HEK293 (cell line): ENCODE measurements around the gene PHF19.
A peak's percentile ranks its signal among the peaks of the same experiment; 100 is the strongest.

ENCODE experiments used
- CTCF ChIA-PET: fragments of 350-600 bp; formaldehyde crosslinking; extraction: SDS; loops from one replicate; lab custom pipeline; 2021; ENCODE audit warnings: antibody characterized with exemption; lab: Yijun Ruan, JAX
- POLR2A ChIA-PET: fragments of 300-600 bp; formaldehyde crosslinking; extraction: SDS; loops from one replicate; lab custom pipeline; 2020; ENCODE audit warnings: antibody characterized with exemption, inconsistent platforms; lab: Yijun Ruan, JAX
- H3K27ac ChIP-seq: fragments of 200-500 bp; sonication (Bioruptor generic); 2 replicates; pipeline ENCODE4 v1.5.1; 2014; ENCODE audit warnings: low read depth, low read length, control low read depth, inconsistent platforms; ENCODE audit errors: extremely low read depth
- H3K36me3 ChIP-seq, 2 experiments: fragments of 200-500 bp in 1 of 2; sonication (Bioruptor generic) in 1 of 2; 1 replicate in 1 of 2; 2 replicates in 1 of 2; pipeline ENCODE4 v1.5.1; 2014 to 2017; ENCODE audit warnings: inconsistent platforms in 2 of 2, low read length in 2 of 2; ENCODE audit not compliant: control insufficient read depth in 2 of 2, insufficient read depth in 1 of 2
- H3K4me1 ChIP-seq: fragments of 200-500 bp; sonication (Bioruptor generic); 2 replicates; pipeline ENCODE4 v1.5.1; 2014; ENCODE audit warnings: mild to moderate bottlenecking, low read length, inconsistent platforms; ENCODE audit not compliant: control insufficient read depth, insufficient read depth
- H3K4me3 ChIP-seq: 2 replicates; pipeline ENCODE4 v1.5.1; 2011; ENCODE audit warnings: low read depth, mild to moderate bottlenecking, control low read depth, low read length, moderate library complexity
- H3K9me3 ChIP-seq: fragments of 200-500 bp; sonication (Bioruptor generic); 2 replicates; pipeline ENCODE4 v1.5.1; 2014; ENCODE audit warnings: low read depth, low read length, inconsistent platforms; ENCODE audit not compliant: control insufficient read depth, insufficient read depth
- PRDM10 ChIP-seq: fragments of 450-650 bp; formaldehyde crosslinking; IDR thresholded peaks from 2 replicates; pipeline ENCODE4 v1.5.1; 2016; ENCODE audit warnings: missing biosample characterization, missing genetic modification characterization
- SCRT2 ChIP-seq: fragments of 450-650 bp; formaldehyde crosslinking; IDR thresholded peaks from 2 replicates; pipeline ENCODE4 v1.5.1; 2016; ENCODE audit warnings: missing biosample characterization, missing genetic modification characterization
- ZBTB49 ChIP-seq: fragments of 450-650 bp; formaldehyde crosslinking; IDR thresholded peaks from 2 replicates; pipeline ENCODE4 v1.5.1; 2016; ENCODE audit warnings: missing biosample characterization, missing genetic modification characterization, low read depth
- ZIC2 ChIP-seq: fragments of 450-650 bp; formaldehyde crosslinking; IDR thresholded peaks from 2 replicates; pipeline ENCODE4 v1.5.1; 2016; ENCODE audit warnings: missing biosample characterization, missing genetic modification characterization
- ZNF18 ChIP-seq: fragments of 450-650 bp; formaldehyde crosslinking; IDR thresholded peaks from 2 replicates; pipeline ENCODE4 v1.5.1; 2016; ENCODE audit warnings: missing biosample characterization, missing genetic modification characterization
- ZNF292 ChIP-seq: fragments of 450-650 bp; formaldehyde crosslinking; IDR thresholded peaks from 2 replicates; pipeline ENCODE4 v1.5.1; 2016; ENCODE audit warnings: low read depth, missing biosample characterization, missing genetic modification characterization, borderline replicate concordance
- ZNF791 ChIP-seq: fragments of 450-650 bp; formaldehyde crosslinking; IDR thresholded peaks from 2 replicates; pipeline ENCODE4 v1.5.1; 2016; ENCODE audit warnings: missing biosample characterization, missing genetic modification characterization

PHF19 gene

GRCh38 chr9:120883608-120883996, 6.6 kb upstream of the PHF19 start:
- no peaks in the 10 kb centered on the region for H3K36me3 ChIP-seq
- TF ChIP-seq ZBTB49 (tag by site-specific recombination) (no peak), PRDM10 (no peak), ZIC2 (tag by site-specific recombination) (no peak), ZNF18 (tag by site-specific recombination) (no peak)
- TF ChIP-seq, all 188 proteins: peak for 0
- Histone ChIP-seq H3K9me3 (no peaks in the 10 kb centered on the region), H3K4me3 (no peak overlapping the region), H3K27ac (no peak overlapping the region), H3K4me1 (no peaks in the 10 kb centered on the region)
- ChIA-PET POLR2A (interaction anchor here (0.7 to 1.4 kb wide), 3 partner anchors 90 to 318 kb away, joined by 4 to 10 read pairs (median 5); partner anchors contain the start of gene FBXW2), CTCF (interaction anchor here (0.5 to 0.7 kb wide), 2 partner anchors 10 to 49 kb away, joined by 3 read pairs; no protein-coding TSS in a partner anchor)

GRCh38 chr9:120882935-120883607, 6.1 kb upstream of the PHF19 start:
- ChIA-PET POLR2A (interaction anchor here (0.7 to 0.9 kb wide), 2 partner anchors 90 to 319 kb away, joined by 5 to 10 read pairs; partner anchors contain the start of gene FBXW2), CTCF (interaction anchor here (0.7 kb wide), 1 partner anchor 10 kb away, joined by 3 read pairs; no protein-coding TSS in a partner anchor)
- TF ChIP-seq ZNF791 (tag by site-specific recombination) = no peak
- peak; percentile 25; the same call in 1 of the 2 replicates for TF ChIP-seq SCRT2 (tag by site-specific recombination)
- Histone ChIP-seq H3K36me3 (no peaks in the 10 kb centered on the region), H3K9me3 (no peaks in the 10 kb centered on the region), H3K4me3 (no peak overlapping the region), H3K27ac (no peak overlapping the region), H3K4me1 (no peaks in the 10 kb centered on the region)

- ChIA-PET POLR2A (no interaction called here), CTCF (no interaction called here)
- Histone ChIP-seq H3K27ac (no peak overlapping the region), H3K36me3 (peaks cover 0 to 5% of the 10 kb centered on the region in 2 experiments; a peak in 1 of 3 replicates), H3K4me1 (no peaks in the 10 kb centered on the region), H3K4me3 (no peak overlapping the region), H3K9me3 (no peaks in the 10 kb centered on the region)
- no peak for TF ChIP-seq ZNF292
Observed at GRCh38 chr9:120879446-120879845, 2.5 kb upstream of the PHF19 start.
